HepG2 (cell line): Measurements from ENCODE around the gene NFATC1. TPM values are rescaled to one million over a fixed set of nuclear protein-coding genes. Genes with fewer than 3 reads are reported as not detected.

Source experiments
- ATAC-seq: fragments of 200-7000 bp; cut with Tn5 transposase; 3 replicates; pipeline ENCODE4 v1.9.1; 2020; ENCODE audit warnings: mild to moderate bottlenecking, moderate library complexity
- BruUV-seq: library from RNA; stranded (reverse); fragments of 400-500 nt; replicated peaks from 2 replicates; lab custom pipeline; 2021; lab: Mats Ljungman, UMichigan
- CTCF ChIA-PET: fragments of 300-600 bp; formaldehyde crosslinking; extraction: SDS; loops from one replicate; lab custom pipeline; 2021; ENCODE audit warnings: low total read pairs, inconsistent platforms, low intra/inter-chr PET ratio; lab: Yijun Ruan, JAX
- POLR2A ChIA-PET: fragments of 350-600 bp; sonication (Branson Sonifier 250); formaldehyde crosslinking; loops from one replicate; lab custom pipeline; 2020; ENCODE audit warnings: antibody characterized with exemption, inconsistent platforms; lab: Yijun Ruan, JAX
- DNase-seq: peaks from one replicate; pipeline ENCODE4 v3.0.0-alpha.2; 2015; ENCODE audit warnings: low spot score
- FAIRE-seq: peaks from 3 replicates; lab custom pipeline; 2011; peaks lifted over from hg19 to GRCh38; lab: Jason Lieb, UNC
- H2AFZ ChIP-seq: one replicate; pipeline ENCODE4 v1.6.1; 2011; ENCODE audit warnings: low read length, inconsistent platforms
- H3K27ac ChIP-seq: fragments of 300-600 bp; 3 replicates; pipeline ENCODE4 v1.8.0; 2011; ENCODE audit warnings: mixed run types, mild to moderate bottlenecking, mixed read lengths, low read length, inconsistent platforms; ENCODE audit not compliant: insufficient read depth; ENCODE audit errors: extremely low read length
- H3K27me3 ChIP-seq, 2 experiments: fragments of 200-600 bp in 1 of 2; 2 replicates in 1 of 2; 3 replicates in 1 of 2; pipeline versions ENCODE4 v1.6.0 to v1.8.0; 2011; ENCODE audit warnings: low read length in 2 of 2, mild to moderate bottlenecking in 2 of 2, moderate library complexity in 2 of 2, inconsistent platforms in 1 of 2; ENCODE audit not compliant: insufficient read depth in 2 of 2, control insufficient read depth in 1 of 2
- H3K36me3 ChIP-seq, 2 experiments: fragments of 200-600 bp in 1 of 2; replicated peaks in 1 of 2; 2 replicates in 1 of 2; 3 replicates in 1 of 2; pipeline versions ENCODE4 v1.5.1 to v1.8.0; 2011; ENCODE audit warnings: low read length in 2 of 2, inconsistent platforms in 1 of 2; ENCODE audit not compliant: insufficient read depth in 2 of 2, control insufficient read depth in 1 of 2
- H3K4me1 ChIP-seq: 2 replicates; pipeline ENCODE4 v1.5.1; 2012; ENCODE audit warnings: low read length, inconsistent platforms; ENCODE audit not compliant: insufficient read depth
- H3K4me2 ChIP-seq: 2 replicates; pipeline ENCODE4 v1.6.0; 2011; ENCODE audit warnings: low read depth, low read length, inconsistent platforms
- H3K4me3 ChIP-seq, 3 experiments: fragments of 200-600 bp in 1 of 3; sonication (generic), shearing (Covaris generic) in 1 of 3; replicated peaks in 1 of 3; 2 replicates each; pipeline ENCODE4 v1.5.1; 2011 to 2016; ENCODE audit warnings: low read length in 3 of 3, inconsistent platforms in 2 of 3, low read depth in 2 of 3, mild to moderate bottlenecking in 2 of 3, control low read depth in 1 of 3, mixed read lengths in 1 of 3; ENCODE audit not compliant: insufficient read depth in 1 of 3
- H3K79me2 ChIP-seq: one replicate; pipeline ENCODE4 v1.6.1; 2011; ENCODE audit warnings: low read length, inconsistent platforms; ENCODE audit not compliant: insufficient read depth
- H3K9ac ChIP-seq: 2 replicates; pipeline ENCODE4 v1.6.0; 2011; ENCODE audit warnings: mild to moderate bottlenecking, low read depth, low read length, inconsistent platforms; ENCODE audit not compliant: insufficient read depth
- H3K9me3 ChIP-seq: 2 replicates; pipeline ENCODE4 v1.5.1; 2012; ENCODE audit warnings: mild to moderate bottlenecking, low read length
- H4K20me1 ChIP-seq: 2 replicates; pipeline ENCODE4 v1.6.0; 2011; ENCODE audit warnings: inconsistent platforms, mild to moderate bottlenecking, low read length, moderate library complexity; ENCODE audit not compliant: insufficient read depth
- ARID2 ChIP-seq: sonication (generic); formaldehyde crosslinking; IDR thresholded peaks from 2 replicates; pipeline ENCODE4 v1.8.1; 2022; ENCODE audit warnings: mild to moderate bottlenecking, missing genetic modification reagents, borderline replicate concordance
- CHD4 ChIP-seq: fragments of 200-600 bp; sonication (generic); IDR thresholded peaks from 2 replicates; pipeline ENCODE4 v1.7.0; 2017; ENCODE audit warnings: mild to moderate bottlenecking, low read length, borderline replicate concordance
- FLYWCH1 ChIP-seq: sonication (generic); formaldehyde crosslinking; IDR thresholded peaks from 2 replicates; pipeline ENCODE4 v1.8.1; 2023; ENCODE audit warnings: mild to moderate bottlenecking, missing genetic modification reagents
- FOXK1 ChIP-seq: sonication (generic); formaldehyde crosslinking; IDR thresholded peaks from 2 replicates; pipeline ENCODE4 v1.4.0; 2020; ENCODE audit warnings: low read depth, missing genetic modification reagents, borderline replicate concordance
- MXD3 ChIP-seq: IDR thresholded peaks from 2 replicates; pipeline ENCODE4 v1.6.1; 2016; ENCODE audit warnings: mild to moderate bottlenecking, missing biosample characterization, missing genetic modification reagents
- RAD51 ChIP-seq: fragments of 450-650 bp; IDR thresholded peaks from 2 replicates; pipeline ENCODE4 v1.6.1; 2016; ENCODE audit warnings: borderline replicate concordance
- RCOR2 ChIP-seq: IDR thresholded peaks from 2 replicates; pipeline ENCODE4 v1.6.1; 2016; ENCODE audit warnings: missing biosample characterization, missing genetic modification reagents
- THAP11 ChIP-seq: IDR thresholded peaks from 2 replicates; pipeline ENCODE4 v1.6.1; 2016; ENCODE audit warnings: missing biosample characterization, missing genetic modification reagents
- ZFP36 ChIP-seq: fragments of 150-350 bp; IDR thresholded peaks from 2 replicates; pipeline ENCODE4 v1.6.1; 2018; ENCODE audit warnings: borderline replicate concordance, low read length, low read depth; ENCODE audit not compliant: partially characterized antibody
- ZFP62 ChIP-seq: sonication (generic); formaldehyde crosslinking; IDR thresholded peaks from 2 replicates; pipeline ENCODE4 v1.4.0; 2020; ENCODE audit warnings: missing genetic modification reagents
- ZFP91 ChIP-seq: sonication (generic); formaldehyde crosslinking; IDR thresholded peaks from 2 replicates; pipeline ENCODE4 v1.9.0; 2022; ENCODE audit warnings: missing genetic modification reagents, mild to moderate bottlenecking, borderline replicate concordance
- ZNF142 ChIP-seq: sonication (generic); formaldehyde crosslinking; IDR thresholded peaks from 2 replicates; pipeline ENCODE4 v1.4.0; 2020; ENCODE audit warnings: missing genetic modification reagents
- WGBS: methylation state at CpG from one replicate; pipeline ENCODE4 v1.1.6; 2017; ENCODE audit warnings: low lambda C conversion rate; 5-methylcytosine and 5-hydroxymethylcytosine counted together
- in situ Hi-C: cut with HindIII; loops from 2 replicates; pipeline ENCODE4 v1.10.0; 2017; ENCODE audit warnings: low pct_unique_long_range_greater_than_20kb; ENCODE audit not compliant: extremely low pct_ligation_motif_present
- intact Hi-C: fragments of 100-400 bp; cut with micrococcal nuclease; formaldehyde crosslinking; loops from one replicate; pipeline ENCODE4 v1.10.0; 2022; ENCODE audit not compliant: unreplicated experiment
- polyA plus RNA-seq, 8 experiments: library from polyadenylated mRNA; depleted of rRNA in 3 of 8; stranded (reverse) in 7 of 8; unstranded in 1 of 8; fragments of >200 nt; fragmentation: Illumina TruSeq in 4 of 8; extraction: Trizol in 4 of 8; gene quantifications; 2 replicates each; pipeline versions ENCODE4 v1.2.1 to v1.2.3, GENCODE V29; 2011 to 2016; ENCODE audit warnings: low read depth in 4 of 8, missing spikeins in 1 of 8, mixed read lengths in 1 of 8; ENCODE audit not compliant: insufficient read depth in 1 of 8
- total RNA-seq, 5 experiments: library from RNA; depleted of rRNA; stranded (reverse); fragments of >200 nt; fragmentation: Illumina TruSeq; extraction: Trizol; gene quantifications; 2 replicates each; pipeline ENCODE4 v1.2.3, GENCODE V29; 2016; ENCODE audit warnings: low read depth in 1 of 5
- TF ChIP-seq, protein P1 (sequence below): sonication (generic); formaldehyde crosslinking; IDR thresholded peaks from 2 replicates; pipeline ENCODE4 v1.5.1; 2020; ENCODE audit warnings: mild to moderate bottlenecking, missing genetic modification reagents

Gene NFATC1
- total and polyA plus RNA-seq, 2 of the 13 experiments (the other 11 are each of a cell fraction or from before 2014, with no cell fraction given) = not detected

GRCh38 chr18:79510731-79511241 lies 115.1 kb downstream of the NFATC1 start:
- no peaks in the 10 kb centered on the region for H3K9me3 ChIP-seq
- H4K20me1 ChIP-seq = no peaks in the 10 kb centered on the region
- no peak overlapping the region for H3K4me3 ChIP-seq
- no peak for FAIRE-seq
- H3K4me2 ChIP-seq = no peak overlapping the region
- peaks cover 18 to 72% of the 10 kb centered on the region in 2 experiments; a peak in 4 of 5 replicates for H3K27me3 ChIP-seq
- no peaks in the 10 kb centered on the region for H3K36me3 ChIP-seq
- in situ Hi-C loops (no loop called here), intact Hi-C loops (no loop called here)
- H3K4me1 ChIP-seq = peaks cover 1% of the 10 kb centered on the region; the same call in 1 of the 2 replicates
- no peaks in the 10 kb centered on the region for H3K79me2 ChIP-seq
- no peak overlapping the region for H3K9ac ChIP-seq
- no peak for DNase-seq
- ATAC-seq = no peak
- ChIA-PET POLR2A (no interaction called here), CTCF (no interaction called here)
- no peak overlapping the region for H2AFZ ChIP-seq
- H3K27ac ChIP-seq = no peak overlapping the region
- WGBS = 65% methylated on average over 31 of the region's 36 CpGs
- no TSS peak for BruUV-seq
- no peak for TF ChIP-seq FLYWCH1
- TF ChIP-seq RCOR2 = no peak
- no peak for TF ChIP-seq CHD4
- TF ChIP-seq, protein P1, sequence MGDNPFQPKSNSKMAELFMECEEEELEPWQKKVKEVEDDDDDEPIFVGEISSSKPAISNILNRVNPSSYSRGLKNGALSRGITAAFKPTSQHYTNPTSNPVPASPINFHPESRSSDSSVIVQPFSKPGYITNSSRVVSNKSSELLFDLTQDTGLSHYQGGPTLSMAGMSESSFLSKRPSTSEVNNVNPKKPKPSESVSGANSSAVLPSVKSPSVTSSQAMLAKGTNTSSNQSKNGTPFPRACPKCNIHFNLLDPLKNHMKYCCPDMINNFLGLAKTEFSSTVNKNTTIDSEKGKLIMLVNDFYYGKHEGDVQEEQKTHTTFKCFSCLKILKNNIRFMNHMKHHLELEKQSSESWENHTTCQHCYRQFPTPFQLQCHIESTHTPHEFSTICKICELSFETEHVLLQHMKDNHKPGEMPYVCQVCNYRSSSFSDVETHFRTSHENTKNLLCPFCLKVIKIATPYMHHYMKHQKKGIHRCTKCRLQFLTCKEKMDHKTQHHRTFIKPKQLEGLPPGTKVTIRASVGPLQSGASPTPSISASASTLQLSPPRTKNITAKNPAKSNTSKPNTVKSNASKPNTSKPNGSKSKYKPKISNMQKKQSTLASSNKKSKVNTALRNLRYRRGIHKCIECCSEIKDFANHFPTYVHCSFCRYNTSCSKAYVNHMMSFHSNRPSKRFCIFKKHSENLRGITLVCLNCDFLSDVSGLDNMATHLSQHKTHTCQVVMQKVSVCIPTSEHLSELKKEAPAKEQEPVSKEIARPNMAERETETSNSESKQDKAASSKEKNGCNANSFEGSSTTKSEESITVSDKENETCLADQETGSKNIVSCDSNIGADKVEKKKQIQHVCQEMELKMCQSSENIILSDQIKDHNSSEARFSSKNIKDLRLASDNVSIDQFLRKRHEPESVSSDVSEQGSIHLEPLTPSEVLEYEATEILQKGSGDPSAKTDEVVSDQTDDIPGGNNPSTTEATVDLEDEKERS (CRISPR knock-in tag) = no peak
- no peak for TF ChIP-seq ZNF142
- TF ChIP-seq RAD51 = no peak
- no peak for TF ChIP-seq THAP11
- no peak for TF ChIP-seq FOXK1 (CRISPR knock-in tag)
- TF ChIP-seq ZFP62 (CRISPR knock-in tag) = no peak
- no peak for TF ChIP-seq ZFP36
- TF ChIP-seq MXD3 = no peak
- no peak for TF ChIP-seq ZFP91
- no peak for TF ChIP-seq ARID2 (CRISPR knock-in tag)
